ENCODE results near the gene CCDC138. TPM values are rescaled to one million over a fixed set of nuclear protein-coding genes. Genes with fewer than 3 reads are reported as not detected.

Gene CCDC138
- total and polyA plus RNA-seq, 2 of the 13 experiments (the other 11 are each of a cell fraction or from before 2014, with no cell fraction given), result 5.6 to 32.5 TPM

GRCh38 chr2:108904680-108905079, 118.1 kb downstream of the CCDC138 start (continued):
- TF ChIP-seq, protein P1, sequence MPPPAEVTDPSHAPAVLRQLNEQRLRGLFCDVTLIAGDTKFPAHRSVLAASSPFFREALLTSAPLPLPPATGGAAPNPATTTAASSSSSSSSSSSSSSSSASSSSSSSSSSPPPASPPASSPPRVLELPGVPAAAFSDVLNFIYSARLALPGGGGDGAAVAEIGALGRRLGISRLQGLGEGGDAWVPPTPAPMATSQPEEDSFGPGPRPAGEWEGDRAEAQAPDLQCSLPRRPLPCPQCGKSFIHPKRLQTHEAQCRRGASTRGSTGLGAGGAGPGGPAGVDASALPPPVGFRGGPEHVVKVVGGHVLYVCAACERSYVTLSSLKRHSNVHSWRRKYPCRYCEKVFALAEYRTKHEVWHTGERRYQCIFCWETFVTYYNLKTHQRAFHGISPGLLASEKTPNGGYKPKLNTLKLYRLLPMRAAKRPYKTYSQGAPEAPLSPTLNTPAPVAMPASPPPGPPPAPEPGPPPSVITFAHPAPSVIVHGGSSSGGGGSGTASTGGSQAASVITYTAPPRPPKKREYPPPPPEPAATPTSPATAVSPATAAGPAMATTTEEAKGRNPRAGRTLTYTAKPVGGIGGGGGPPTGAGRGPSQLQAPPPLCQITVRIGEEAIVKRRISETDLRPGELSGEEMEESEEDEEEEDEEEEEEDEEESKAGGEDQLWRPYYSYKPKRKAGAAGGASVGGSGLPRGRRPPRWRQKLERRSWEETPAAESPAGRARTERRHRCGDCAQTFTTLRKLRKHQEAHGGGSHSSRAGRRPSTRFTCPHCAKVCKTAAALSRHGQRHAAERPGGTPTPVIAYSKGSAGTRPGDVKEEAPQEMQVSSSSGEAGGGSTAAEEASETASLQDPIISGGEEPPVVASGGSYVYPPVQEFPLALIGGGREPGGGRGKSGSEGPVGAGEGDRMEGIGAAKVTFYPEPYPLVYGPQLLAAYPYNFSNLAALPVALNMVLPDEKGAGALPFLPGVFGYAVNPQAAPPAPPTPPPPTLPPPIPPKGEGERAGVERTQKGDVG (CRISPR knock-in tag; IDR thresholded peaks at IDR 0.05; ENCODE audit: borderline replicate concordance), result no peak
- no peak for TF ChIP-seq U2AF2 (IDR thresholded peaks at IDR 0.05; ENCODE audit: low read depth, low read length)
- no peak for TF ChIP-seq EP300 (IDR thresholded peaks at IDR 0.05; ENCODE audit: low read depth in 2 of 2, low read length in 2 of 2)
- no peak for TF ChIP-seq EP300 (CRISPR knock-in tag; IDR thresholded peaks at IDR 0.05; ENCODE audit: borderline replicate concordance)
- TF ChIP-seq ZMAT5 (CRISPR knock-in tag; IDR thresholded peaks at IDR 0.05; ENCODE audit: borderline replicate concordance, low read depth), result no peak
- TF ChIP-seq SRF (IDR thresholded peaks at IDR 0.05; ENCODE audit: low read depth, low read length), result peak; percentile 65; the same call in 1 of the 2 replicates
- TF ChIP-seq MEF2D (CRISPR knock-in tag; IDR thresholded peaks at IDR 0.05), result 0 out of 2 replicates have a peak, but pooled peaks have one; percentile 43
- TF ChIP-seq, protein P2, sequence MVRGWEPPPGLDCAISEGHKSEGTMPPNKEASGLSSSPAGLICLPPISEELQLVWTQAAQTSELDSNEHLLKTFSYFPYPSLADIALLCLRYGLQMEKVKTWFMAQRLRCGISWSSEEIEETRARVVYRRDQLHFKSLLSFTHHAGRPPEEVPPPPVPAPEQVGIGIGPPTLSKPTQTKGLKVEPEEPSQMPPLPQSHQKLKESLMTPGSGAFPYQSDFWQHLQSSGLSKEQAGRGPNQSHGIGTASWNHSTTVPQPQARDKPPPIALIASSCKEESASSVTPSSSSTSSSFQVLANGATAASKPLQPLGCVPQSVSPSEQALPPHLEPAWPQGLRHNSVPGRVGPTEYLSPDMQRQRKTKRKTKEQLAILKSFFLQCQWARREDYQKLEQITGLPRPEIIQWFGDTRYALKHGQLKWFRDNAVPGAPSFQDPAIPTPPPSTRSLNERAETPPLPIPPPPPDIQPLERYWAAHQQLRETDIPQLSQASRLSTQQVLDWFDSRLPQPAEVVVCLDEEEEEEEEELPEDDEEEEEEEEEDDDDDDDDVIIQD (CRISPR knock-in tag; IDR thresholded peaks at IDR 0.05; ENCODE audit: low read depth), result no peak
- TF ChIP-seq FOXP1 (IDR thresholded peaks at IDR 0.05), result no peak
- no peak for TF ChIP-seq FOXP1 (CRISPR knock-in tag; IDR thresholded peaks at IDR 0.05)
- no peak for TF ChIP-seq MAZ (IDR thresholded peaks at IDR 0.05; ENCODE audit: borderline replicate concordance, low read depth, low read length)
- no peak for TF ChIP-seq MAZ (CRISPR knock-in tag; IDR thresholded peaks at IDR 0.05; ENCODE audit: low read depth)
- TF ChIP-seq ZNF784 (CRISPR knock-in tag; IDR thresholded peaks at IDR 0.05; ENCODE audit: borderline replicate concordance), result no peak
- TF ChIP-seq, protein P3, sequence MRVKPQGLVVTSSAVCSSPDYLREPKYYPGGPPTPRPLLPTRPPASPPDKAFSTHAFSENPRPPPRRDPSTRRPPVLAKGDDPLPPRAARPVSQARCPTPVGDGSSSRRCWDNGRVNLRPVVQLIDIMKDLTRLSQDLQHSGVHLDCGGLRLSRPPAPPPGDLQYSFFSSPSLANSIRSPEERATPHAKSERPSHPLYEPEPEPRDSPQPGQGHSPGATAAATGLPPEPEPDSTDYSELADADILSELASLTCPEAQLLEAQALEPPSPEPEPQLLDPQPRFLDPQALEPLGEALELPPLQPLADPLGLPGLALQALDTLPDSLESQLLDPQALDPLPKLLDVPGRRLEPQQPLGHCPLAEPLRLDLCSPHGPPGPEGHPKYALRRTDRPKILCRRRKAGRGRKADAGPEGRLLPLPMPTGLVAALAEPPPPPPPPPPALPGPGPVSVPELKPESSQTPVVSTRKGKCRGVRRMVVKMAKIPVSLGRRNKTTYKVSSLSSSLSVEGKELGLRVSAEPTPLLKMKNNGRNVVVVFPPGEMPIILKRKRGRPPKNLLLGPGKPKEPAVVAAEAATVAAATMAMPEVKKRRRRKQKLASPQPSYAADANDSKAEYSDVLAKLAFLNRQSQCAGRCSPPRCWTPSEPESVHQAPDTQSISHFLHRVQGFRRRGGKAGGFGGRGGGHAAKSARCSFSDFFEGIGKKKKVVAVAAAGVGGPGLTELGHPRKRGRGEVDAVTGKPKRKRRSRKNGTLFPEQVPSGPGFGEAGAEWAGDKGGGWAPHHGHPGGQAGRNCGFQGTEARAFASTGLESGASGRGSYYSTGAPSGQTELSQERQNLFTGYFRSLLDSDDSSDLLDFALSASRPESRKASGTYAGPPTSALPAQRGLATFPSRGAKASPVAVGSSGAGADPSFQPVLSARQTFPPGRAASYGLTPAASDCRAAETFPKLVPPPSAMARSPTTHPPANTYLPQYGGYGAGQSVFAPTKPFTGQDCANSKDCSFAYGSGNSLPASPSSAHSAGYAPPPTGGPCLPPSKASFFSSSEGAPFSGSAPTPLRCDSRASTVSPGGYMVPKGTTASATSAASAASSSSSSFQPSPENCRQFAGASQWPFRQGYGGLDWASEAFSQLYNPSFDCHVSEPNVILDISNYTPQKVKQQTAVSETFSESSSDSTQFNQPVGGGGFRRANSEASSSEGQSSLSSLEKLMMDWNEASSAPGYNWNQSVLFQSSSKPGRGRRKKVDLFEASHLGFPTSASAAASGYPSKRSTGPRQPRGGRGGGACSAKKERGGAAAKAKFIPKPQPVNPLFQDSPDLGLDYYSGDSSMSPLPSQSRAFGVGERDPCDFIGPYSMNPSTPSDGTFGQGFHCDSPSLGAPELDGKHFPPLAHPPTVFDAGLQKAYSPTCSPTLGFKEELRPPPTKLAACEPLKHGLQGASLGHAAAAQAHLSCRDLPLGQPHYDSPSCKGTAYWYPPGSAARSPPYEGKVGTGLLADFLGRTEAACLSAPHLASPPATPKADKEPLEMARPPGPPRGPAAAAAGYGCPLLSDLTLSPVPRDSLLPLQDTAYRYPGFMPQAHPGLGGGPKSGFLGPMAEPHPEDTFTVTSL (CRISPR knock-in tag; IDR thresholded peaks at IDR 0.05; ENCODE audit: borderline replicate concordance), result 0 out of 2 replicates have a peak, but pooled peaks have one; percentile 24
- TF ChIP-seq MED13 (CRISPR knock-in tag; IDR thresholded peaks at IDR 0.05), result no peak

All from HepG2 (cell line).